ENCODE measurements around the gene BBIP1.
"Not testable (repeated sequence)": the region's sequence is repeated elsewhere in the genome, so short reads cannot be mapped to it uniquely, and the experiment has no call there.

Gene BBIP1

DNA sequence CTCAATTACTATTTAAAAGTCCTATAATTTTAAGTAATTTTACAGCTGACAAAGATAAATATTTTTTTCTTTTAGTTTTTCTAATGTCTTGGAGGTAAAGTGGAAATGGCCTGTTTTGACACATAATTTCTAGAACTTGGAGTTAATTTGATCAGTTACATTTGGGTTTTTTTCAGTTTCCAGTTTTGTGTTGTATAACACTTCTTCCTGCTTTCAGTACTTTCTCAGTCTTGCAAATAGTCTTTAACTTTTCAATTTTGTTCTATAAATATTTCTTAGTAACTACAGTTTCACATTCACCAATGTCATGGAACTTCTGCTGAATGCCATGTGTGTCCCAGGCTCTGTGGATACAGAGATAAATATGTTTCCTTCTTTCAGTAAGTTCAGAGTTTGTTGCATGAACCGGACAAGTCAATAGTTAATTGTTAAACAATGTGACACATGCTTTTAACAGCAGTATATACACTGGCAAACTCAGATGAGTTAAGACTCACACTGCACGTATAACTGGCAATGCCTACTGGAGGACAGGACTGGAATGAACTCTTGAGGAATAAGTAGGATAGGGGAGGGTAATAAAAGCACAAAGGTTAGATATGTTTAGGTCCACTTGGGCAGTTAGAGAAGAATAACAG, 5.0 kb upstream of the BBIP1 start:
- DNase-seq (ENCODE audit: low read depth, low spot score): no peak

DNA sequence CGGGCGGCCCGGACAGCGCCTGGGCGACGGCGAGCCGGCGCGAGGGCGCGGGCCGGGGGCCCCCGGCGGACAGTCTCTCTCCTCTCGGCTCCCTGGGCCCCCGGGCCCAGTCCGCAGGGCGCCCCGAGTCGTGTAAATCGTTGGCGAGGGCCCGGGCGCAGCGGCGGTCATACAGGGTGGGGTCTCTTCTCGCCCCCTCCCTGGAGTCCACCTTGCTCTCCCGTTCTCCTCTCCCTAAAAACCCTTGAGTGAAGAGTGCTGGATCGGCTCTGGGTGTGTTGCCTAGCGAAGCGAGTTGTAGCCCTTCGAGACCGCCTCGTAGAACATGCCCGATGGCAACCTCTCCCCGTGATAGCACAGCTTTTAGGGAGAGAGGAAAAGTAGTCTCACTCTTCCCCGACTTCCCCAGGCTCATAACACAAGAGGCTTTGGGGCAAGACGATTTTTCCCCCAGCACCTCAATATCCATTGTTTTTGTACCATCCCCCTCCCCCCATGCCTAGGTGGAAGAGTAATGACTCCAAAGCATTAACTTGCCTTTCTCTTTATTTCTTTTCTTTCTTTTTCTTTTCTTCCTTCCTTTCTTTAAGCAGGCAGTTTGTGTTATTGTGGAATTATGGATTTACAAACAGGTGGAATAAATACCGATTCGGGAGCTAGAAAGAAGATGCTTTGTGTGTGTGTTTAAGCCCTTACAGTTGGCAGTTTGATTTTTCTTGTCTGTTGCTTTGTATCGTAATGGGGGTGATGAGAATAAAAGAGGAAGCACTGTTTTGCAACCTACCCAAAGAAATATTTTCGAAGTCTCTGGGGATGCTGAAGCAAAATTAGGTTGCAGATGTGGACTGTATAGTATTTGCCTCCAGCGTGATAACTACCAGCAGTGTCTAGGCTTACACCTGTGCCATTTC, 1.2 kb upstream of the BBIP1 start:
- DNase-seq (ENCODE audit: low read depth, low spot score): peak; percentile 58

DNA sequence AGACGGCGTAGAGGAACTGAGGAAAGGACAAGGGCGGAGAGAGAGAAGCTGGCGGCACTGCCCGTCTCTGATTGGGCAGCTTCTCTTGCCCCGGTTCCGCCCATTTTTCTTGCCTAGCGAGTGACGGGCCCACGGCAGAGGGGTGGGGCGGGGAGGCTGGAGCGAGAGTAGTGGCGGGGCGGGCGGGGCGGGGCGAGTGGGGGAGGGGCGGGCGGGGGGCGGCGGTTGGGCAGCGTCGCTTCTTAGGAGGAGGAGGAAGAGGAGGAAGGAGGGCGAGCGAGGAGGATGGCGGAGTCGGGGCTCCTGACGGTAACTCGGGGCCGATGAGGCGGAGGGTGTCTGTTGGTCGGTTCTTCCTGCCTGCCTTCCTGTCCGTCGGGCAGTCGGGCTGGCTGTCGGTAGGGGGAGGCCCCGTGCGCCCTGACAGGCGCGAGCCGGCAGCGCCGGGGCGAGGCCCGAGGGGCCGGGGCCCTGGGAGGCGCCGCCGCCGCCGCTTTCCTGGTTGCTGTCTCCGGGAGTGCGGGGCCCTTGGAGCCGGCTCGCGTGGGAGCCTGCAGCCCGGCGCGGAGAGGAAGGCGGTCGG, 460 bp upstream of the BBIP1 start, which contains the start of gene SHOC2:
TSS of gene SHOC2 (plus strand) at position 256 of the 583 bp plus-strand sequence. CDS start 44,755 bp downstream, outside the sequence.
- peak; percentile 84 for DNase-seq (ENCODE audit: low read depth, low spot score)

DNA sequence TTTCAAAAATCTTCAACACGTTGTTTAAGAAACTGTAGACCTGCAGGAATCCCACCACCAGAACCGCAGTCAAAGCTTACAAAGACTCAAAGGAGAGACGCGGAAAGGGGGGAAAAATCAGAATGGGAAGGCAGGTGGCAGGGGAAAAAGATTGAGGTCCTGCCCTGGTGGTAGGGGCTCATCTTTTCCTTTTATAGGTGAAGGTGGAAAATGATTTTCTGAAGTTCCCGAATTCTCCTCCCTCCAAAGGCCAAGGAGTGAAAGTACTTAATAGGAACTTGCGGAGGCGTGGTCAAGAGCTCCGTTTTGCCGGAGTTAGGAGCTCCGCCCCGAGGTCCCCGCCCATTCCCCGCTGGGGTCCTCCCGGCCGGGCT, 724 bp downstream of the BBIP1 start:
- peak; percentile 98 for DNase-seq (ENCODE audit: low read depth, low spot score)

DNA sequence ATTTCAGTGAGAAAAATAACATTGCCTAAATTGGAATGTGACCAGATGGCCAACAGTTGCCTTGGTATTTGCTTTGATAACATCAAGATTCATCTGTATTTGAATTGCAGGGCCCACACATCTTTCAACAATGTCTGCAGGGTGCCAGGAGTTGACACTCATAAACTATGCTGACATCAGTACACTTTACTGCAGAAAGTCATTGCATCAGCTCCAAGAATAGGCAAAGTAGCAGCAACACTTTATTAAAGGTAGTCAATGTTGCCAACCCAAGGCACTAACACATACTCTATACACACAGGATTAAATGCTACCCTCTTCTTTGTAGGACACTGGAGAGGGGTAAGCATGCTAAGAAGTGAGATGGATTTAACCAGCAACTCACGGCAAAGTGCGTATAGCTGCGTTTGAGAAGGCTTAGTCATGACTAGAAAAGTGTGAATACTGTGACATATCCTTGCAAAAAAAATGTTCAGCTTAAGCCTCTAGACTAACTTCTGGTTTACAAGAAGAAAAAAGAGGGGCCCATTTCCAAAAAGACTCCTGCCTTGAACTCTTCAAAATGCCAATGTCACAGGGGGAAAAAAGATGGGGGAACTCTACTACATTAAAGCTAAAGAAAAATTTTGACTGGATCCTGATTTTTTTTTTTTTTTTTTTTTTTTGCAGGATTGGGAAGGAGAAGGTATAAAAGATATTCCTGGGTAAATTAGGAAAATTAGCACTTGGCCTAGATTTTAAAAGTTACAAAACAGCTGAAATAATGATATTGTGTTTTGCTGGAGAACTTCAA, 2.2 kb downstream of the BBIP1 start:
- DNase-seq (ENCODE audit: low read depth, low spot score): peak; percentile 77

DNA sequence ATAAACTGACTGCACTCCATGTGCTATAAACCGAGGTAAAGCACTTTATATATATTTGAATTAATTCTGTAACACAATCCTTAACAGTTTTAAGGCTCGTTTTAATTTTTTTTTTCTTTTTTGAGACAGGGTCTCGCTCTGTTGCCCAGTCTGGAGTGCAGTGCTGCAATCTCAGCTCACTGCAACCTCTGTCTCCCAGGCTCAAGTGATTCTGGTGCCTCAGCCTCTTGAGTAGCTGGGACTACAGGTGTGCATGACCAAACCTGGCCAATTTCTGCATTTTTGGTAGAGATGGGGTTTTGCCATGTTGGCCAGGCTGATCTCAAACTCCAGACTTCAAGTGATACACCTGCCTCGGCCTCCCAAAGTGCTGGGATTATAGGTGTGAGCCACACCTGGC, 3.4 kb downstream of the BBIP1 start:
- not testable (repeated sequence) for DNase-seq (ENCODE audit: low read depth, low spot score)

DNA sequence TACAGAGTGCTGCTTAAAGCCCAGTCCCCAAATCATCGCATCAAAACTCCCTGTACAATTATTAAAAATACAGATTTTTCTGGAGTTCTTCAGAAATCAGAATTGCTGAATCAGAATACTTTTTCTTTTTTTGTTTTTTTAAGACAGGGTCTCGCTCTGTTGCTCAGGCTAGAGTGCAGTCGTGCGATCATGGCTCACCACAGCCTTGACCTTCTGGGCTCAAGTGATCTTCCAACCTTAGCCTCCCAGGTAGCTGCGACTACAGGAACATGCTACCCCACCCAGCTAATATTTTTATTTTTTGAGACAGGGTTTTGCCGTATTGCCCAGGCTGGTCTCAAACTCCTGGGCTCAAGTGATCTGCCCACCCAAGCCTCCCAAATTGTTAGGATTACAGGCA, 3.9 kb downstream of the BBIP1 start:
- DNase-seq (ENCODE audit: low read depth, low spot score): no peak

DNA sequence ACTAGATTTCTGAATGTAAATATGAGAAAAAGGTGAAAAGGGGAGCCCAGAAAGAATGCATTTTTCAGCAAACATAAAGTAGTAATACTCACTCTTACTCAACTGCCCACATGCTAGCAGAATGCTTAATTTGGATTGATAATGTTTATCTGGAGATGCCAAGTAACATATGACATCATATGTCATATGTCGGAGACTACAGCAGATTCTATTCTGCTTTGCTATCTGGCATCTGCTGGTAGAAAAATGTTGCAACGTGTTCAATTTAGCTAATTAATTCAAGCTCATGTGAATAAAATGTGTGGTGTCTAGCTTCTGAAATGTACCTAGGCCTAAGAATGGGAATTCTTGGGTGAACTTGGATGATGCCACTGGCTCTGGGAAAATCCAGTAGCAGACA, 4.5 kb downstream of the BBIP1 start:
- no peak for DNase-seq (ENCODE audit: low read depth, low spot score)

DNA sequence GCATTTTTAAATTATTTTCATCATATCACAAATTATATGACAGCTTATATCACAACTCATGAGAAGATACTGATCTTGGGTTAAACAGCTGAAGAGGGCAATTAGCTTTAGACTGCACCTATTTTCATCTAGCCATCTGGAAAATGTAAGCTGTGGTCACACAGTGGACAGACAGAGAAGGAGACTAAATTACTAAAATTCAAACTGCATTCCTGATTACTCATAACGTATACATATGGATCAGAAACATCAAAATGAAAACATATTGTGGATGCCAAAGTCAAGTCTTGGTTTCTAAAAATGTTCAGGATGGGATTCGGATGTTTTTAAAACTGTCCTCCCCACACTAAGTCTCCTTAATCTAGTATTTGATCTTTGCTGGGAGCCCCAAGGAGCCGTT, 6.6 kb downstream of the BBIP1 start:
- peak; percentile 44 for DNase-seq (ENCODE audit: low read depth, low spot score)

DNA sequence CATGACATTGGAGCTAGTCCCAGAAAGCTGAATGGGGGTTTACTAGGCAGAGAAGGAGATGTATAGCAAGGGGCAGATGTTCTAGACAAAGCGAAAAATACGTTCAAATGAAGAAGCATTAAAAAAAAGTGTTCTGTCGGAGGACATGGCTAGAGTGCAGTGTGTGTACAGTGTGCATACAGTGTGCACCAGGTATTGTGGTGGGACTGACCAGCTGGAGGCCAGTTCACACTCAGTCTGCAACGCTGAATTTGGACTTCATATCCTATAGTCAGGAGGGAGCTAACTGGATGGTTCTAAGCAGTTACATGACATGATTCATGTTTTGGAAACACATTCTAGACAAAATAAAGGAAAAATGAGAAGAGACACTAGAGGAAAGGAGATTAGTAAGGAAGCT, 8.8 kb downstream of the BBIP1 start:
- DNase-seq (ENCODE audit: low read depth, low spot score): no peak

DNA sequence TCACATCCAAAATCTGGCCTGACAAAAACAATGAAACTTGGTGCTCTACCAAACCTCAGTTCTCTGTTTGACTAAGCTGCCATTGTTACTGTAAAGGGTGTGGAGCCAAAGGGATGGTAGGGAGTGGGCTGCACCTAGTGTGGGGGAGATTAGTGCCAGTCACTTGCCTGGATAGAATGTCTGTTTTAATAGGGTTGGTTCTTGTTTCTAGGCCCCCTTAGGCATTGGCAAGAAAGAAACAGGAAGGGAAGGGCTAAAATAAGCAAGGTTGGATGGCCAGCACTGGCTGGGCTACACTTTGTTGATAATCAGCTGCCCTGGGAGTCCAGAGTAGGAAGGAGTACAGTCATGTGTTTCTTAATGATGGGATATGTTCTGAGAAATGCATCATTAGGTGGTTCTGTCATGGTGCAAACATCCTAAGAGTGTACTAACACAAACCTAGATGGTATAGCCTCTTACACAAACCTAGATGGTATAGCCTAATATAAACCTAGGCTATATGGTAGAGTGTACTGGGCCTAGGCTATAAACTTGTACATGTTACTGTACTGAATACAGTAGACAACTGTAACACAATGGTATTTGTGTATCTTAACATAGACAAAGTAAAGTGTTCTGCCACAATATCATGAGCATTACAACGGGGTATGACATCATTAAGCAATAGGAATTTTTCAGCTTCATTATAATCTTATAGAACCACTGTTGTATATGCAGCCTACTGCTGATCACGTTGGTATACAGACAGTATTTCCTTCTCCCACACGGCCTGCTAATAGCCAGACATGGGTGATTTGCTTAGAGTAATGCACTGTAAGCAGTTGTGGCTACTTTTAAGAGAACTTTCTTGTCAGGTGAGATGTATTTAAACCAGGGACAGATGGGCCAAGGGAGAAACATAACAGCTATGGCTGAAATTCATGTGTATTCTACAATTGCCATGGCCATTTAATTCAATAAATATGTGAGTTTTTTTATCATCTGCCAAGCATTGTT, 15.4 kb downstream of the BBIP1 start:
- DNase-seq (ENCODE audit: low read depth, low spot score): no peak

DNA sequence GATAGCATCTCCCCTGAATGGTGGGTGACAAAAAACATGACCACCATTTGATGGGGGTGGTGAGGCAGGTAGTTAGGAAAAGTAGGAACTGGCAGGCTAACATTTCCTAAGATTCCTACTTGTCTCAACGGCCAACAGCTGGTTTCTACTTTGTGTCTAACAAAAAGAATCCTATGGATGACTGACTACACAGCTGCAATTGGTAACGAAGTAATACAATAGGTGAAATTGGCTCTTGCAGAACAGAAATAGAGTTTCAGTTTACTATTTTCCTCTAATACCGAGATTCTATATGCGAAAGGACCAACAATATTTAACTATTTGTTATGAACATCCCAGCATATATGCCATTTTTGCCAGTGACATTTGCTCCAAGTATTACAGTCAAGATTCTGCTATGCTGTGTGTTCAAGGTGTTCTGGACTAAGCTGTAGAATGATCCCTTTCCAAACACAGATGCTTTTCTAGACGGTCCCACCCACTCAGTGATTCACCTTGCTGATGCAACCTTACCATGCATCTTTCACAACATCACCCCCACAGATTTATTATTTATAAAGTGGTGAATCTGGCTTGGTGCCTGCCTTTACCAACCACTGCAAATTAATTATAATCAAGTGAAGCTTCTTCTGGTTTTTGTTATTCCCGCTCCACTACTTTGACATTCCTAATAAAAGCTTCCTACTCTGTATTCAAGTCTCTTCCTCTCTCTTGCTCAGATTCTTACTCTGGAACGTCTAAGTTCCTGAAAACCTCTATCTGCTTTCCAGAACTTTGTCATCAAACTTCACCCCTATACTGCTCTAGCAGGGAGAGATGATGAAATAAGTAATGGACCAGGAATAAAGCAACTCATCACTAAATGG, 16.8 kb downstream of the BBIP1 start:
- peak; percentile 38 for DNase-seq (ENCODE audit: low read depth, low spot score)

DNA sequence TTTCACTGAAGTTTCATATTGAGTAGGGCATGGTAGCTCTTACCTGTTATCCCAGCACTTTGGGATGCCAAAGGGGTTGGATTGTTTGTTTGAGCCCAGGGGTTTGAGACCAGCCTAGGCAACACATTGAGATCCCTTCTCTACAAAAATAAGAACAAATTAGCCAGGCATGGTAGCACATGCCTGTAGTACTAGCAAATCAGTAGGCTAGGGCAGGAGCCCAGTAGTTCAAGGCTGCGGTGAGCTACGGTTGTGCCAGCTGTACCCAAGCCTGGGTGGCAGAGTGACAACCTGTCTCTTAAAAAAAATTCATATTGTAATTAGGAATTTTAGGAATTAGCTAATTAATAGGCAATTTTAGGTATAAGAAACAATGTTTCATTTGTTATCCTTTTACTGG, 18.0 kb downstream of the BBIP1 start:
- DNase-seq (ENCODE audit: low read depth, low spot score): no peak

DNA sequence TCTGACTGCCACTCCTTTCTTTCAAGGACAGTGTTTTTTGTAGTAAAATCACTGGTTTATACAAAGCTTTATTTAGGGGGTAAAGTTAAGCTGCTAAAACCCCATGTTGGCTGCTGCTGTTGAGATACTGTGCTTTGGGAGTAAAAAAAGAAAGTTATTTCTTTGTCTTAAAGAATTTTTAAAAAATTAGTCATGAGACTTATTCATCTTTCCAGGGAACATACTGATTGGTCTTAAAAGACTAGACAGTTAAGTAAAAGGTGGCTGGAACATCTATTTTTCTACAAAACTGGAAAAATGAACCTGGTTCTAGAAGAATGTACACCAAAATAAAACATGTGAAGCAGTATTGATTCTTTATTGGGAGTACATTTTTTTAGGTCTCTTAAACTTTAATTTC, 20.6 kb downstream of the BBIP1 start:
- DNase-seq (ENCODE audit: low read depth, low spot score): no peak

DNA sequence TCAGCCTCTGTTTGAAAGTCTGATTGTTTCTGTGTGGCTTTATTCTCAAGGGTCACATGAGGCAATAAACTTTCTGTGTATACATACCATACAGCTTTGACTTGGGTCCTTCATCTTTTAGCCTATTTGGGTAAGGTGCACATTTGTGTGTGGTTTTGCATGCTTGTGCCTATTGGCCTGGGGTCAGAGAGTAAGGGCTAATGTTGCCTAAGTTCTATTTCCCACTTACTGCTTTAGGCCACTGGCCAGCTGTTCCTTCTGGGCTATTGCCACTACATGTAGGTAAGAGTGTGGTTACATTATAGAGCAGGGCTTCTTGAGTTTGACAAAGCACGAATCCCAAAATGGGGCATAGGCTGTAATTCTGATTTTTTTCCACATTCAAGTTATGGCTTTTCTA, 21.8 kb downstream of the BBIP1 start:
- no peak for DNase-seq (ENCODE audit: low read depth, low spot score)

DNA sequence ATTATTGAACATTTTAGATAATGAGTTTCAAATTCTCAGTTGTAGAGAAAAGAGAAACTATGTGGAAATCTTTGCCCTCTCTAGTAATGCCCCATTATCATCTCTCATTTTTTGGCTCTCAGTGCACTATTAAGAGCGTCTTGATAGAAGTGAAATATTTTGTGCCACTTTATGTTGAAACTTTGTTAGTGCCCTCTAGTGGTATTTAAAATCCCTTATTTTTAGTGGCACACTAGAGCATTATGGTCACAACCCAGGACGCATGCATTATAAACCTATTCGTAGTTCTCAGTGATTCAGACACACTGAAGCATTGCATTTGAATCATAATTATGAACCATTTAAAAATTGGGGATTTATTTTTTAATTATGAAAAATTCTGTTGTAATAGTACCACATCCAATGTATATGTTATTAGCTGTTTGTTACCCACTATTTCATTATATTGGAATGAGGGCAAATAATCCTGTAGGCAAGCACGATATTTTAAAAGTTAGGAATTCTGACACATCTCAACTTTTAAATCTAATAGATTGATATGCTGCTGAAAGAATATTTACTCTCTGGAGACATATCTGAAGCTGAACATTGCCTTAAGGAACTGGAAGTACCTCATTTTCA, 25.3 kb downstream of the BBIP1 start:
- DNase-seq (ENCODE audit: low read depth, low spot score): peak; percentile 52

DNA sequence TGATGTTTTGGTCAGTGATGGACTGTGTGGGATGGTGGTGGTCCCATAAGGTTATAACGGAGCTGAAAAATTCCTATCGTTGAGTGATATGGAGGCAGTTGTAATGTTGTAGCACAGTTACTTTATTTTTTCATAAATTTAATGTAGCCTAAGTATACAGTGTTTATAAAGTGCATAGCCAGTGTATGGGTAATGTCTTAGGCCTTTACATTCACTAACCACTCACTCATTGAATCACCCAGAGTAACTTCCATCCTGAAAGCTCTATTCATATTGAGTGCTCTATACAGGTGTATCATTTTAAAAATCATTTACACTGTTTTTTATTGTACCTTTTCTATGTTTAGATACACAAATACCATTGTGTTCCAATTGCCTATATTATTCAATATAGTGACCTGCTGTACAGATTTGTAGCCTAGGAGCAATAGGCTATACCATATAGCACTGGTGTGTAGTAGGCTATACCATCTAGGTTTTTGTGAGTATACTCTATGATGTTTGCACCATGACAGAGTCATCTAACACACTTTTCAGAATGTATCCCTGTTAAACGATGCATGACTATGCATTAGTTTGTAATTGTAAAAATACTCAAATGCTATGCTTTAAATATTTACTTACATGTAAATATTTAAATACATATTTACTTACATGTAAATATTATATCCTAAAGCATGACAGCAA, 26.2 kb downstream of the BBIP1 start:
- no peak for DNase-seq (ENCODE audit: low read depth, low spot score)

DNA sequence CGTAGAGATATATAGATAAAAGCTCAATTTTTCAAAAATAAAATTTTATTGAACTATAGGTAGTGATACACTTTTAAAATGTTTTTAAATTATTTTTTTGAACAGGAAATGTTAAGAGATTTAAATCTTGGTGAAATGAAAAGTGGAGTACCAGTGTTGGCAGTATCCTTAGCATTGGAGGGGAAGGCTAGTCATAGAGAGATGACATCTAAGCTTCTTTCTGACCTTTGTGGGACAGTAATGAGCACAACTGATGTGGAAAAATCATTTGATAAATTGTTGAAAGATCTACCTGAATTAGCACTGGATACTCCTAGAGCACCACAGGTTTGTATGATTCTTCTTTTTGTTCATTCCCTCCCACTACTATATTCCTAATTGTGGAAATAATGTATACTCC, 31.4 kb downstream of the BBIP1 start:
- no peak for DNase-seq (ENCODE audit: low read depth, low spot score)

Measured in astrocyte of the hippocampus (primary cell).